ENCODE results near the gene SLC26A3. TPM values are rescaled to one million over a fixed set of nuclear protein-coding genes. Genes with fewer than 3 reads are reported as not detected.
"Not testable (repeated sequence)": the region's sequence is repeated elsewhere in the genome, so short reads cannot be mapped to it uniquely, and the experiment has no call there.

The SLC26A3 gene
- under 1 TPM in 3 of 4 donors, not detected in 1; 0.10 to 0.24 (median 0.17) TPM for polyA plus RNA-seq (ENCODE audit: insufficient read length in 4 of 4)

DNA sequence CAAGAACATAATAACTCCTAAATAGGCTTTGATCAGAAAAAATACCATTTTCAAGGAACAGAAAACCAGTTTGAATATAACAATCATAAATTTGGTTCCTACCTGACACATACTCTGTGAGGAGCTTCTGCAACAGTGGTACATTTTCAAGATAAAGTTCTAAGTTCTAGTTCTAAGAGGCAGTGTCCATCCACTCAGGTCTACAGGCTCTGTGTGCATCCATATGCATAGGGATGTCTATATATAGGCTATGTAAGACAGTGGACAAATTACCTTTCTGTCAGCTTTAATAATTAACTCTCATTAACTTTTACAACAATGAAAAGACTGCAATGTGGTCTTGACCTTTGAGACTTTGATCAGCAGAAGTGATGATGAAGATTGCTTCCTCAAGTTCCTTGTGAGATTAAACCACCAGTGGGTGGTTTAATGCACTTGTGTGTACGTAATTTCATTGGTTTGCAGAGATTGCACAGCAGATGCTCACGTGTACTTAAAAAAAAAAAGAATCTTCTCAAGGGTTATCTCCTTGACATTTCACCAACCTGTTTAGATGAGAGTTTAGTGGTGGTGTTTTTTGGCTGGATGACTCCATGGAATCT, at the start of gene SLC26A3:
TSS of gene SLC26A3 (minus strand) at position 215 of the 602 bp plus-strand sequence. CDS start 8,714 bp downstream, outside the sequence.
- DNase-seq (ENCODE audit: low read depth in 4 of 4, low spot score in 3 of 4): no peak

GRCh38 chr7:107850643-107851042, 47.6 kb upstream of the SLC26A3 start:
- DNase-seq (ENCODE audit: low read depth in 4 of 4, low spot score in 3 of 4): no peak

GRCh38 chr7:107850216-107850615, 47.2 kb upstream of the SLC26A3 start:
- DNase-seq (ENCODE audit: low read depth in 4 of 4, low spot score in 3 of 4): no peak

GRCh38 chr7:107848211-107848610, 45.2 kb upstream of the SLC26A3 start:
- not testable (repeated sequence) for DNase-seq (ENCODE audit: low read depth in 4 of 4, low spot score in 3 of 4)

- not testable (repeated sequence) for DNase-seq (ENCODE audit: low read depth in 4 of 4, low spot score in 3 of 4)
These were observed 44.8 kb upstream of the SLC26A3 start for GRCh38 chr7:107847836-107848175.

GRCh38 chr7:107847168-107847835, 44.3 kb upstream of the SLC26A3 start:
- DNase-seq (ENCODE audit: low read depth in 4 of 4, low spot score in 3 of 4): no peak

DNA sequence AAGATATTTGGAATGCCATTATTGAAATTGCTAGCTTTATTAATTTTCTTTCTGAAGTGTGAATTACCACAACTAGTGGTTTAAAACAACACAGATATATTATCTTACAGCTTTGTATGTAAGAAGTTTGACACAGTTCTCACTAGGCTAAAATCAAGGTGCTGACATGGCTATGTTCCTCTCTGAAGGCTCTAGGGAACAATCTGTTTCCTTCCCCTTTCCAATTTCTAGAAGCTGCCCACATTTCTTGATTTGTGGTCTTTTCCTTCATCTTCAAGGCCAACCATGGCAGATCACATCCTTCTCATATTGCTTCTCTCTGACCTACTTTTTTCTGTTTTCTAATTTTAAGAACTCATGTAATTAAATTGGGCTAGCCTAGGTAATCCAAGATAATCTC, 43.3 kb upstream of the SLC26A3 start:
- no peak for DNase-seq (ENCODE audit: low read depth in 4 of 4, low spot score in 3 of 4)

DNA sequence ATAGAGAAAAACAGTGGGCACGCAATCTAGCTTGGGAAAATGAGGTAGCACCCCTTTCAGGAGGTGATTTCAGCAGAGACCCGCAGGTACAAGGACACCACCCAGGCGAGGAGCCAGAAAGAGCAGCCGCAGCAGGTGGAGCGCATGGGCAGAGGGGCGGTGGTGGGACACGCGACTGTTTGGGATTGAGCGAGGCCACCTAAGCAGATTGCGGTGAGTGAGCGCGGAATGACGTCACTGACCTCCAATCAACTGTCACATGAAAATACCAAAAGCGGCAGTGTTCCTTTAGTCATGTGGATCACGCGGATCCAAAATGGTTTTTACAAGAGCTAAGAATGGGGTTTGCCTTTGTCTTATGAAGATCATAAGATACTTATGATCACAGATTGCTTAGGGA, 40.2 kb upstream of the SLC26A3 start:
- DNase-seq (ENCODE audit: low read depth in 4 of 4, low spot score in 3 of 4): no peak

DNA sequence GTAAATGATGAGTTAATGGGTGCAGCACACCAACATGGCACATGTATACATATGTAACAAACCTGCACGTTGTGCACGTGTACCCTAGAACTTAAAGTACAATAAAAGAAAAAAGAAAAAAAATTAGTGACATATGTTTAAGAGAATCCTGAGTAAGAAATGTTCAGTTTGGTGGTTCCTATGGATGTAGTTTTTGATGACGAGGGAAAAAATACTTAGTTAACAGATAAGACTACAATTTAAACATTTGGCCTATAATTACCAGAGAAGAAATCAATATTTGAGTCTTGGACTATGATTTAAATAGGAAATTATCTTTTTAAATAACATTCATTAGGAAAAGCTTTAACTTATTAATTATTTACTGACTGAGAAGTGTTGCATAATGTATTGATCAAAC, 39.2 kb upstream of the SLC26A3 start:
- DNase-seq (ENCODE audit: low read depth in 4 of 4, low spot score in 3 of 4): no peak

GRCh38 chr7:107838816-107839565, 36.0 kb upstream of the SLC26A3 start:
- DNase-seq (ENCODE audit: low read depth in 4 of 4, low spot score in 3 of 4): no peak

GRCh38 chr7:107838024-107838601, 35.1 kb upstream of the SLC26A3 start:
- DNase-seq (ENCODE audit: low read depth in 4 of 4, low spot score in 3 of 4): no peak

- DNase-seq (ENCODE audit: low read depth in 4 of 4, low spot score in 3 of 4): no peak
These were observed 34.1 kb upstream of the SLC26A3 start for GRCh38 chr7:107837145-107837512.

- no peak for DNase-seq (ENCODE audit: low read depth in 4 of 4, low spot score in 3 of 4)
These were observed 33.5 kb upstream of the SLC26A3 start for GRCh38 chr7:107836237-107837144.

GRCh38 chr7:107834401-107834800, 31.4 kb upstream of the SLC26A3 start:
- no peak for DNase-seq (ENCODE audit: low read depth in 4 of 4, low spot score in 3 of 4)

GRCh38 chr7:107833684-107834106, 30.7 kb upstream of the SLC26A3 start:
- no peak for DNase-seq (ENCODE audit: low read depth in 4 of 4, low spot score in 3 of 4)

DNA sequence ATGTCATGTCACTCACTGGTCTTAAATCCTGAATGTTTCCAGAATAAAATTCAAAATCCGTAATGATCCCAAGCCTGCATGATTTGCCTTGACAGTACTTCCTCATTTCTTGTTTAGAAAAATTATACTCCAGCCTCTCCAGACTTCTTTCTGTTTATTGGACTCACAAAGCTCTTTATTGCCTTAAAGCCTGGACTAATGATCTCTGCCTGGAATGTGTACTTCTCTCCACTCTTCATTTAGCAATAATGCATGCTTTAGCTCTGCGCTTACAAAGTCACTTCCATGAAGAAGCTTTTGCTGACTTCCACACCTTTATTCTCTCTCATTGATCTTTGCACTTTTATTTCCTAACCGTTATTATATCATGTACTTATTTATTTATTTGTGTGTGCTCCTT, 27.4 kb upstream of the SLC26A3 start:
- DNase-seq (ENCODE audit: low read depth in 4 of 4, low spot score in 3 of 4): no peak

GRCh38 chr7:107828540-107828939, 25.5 kb upstream of the SLC26A3 start:
- DNase-seq (ENCODE audit: low read depth in 4 of 4, low spot score in 3 of 4): no peak

DNA sequence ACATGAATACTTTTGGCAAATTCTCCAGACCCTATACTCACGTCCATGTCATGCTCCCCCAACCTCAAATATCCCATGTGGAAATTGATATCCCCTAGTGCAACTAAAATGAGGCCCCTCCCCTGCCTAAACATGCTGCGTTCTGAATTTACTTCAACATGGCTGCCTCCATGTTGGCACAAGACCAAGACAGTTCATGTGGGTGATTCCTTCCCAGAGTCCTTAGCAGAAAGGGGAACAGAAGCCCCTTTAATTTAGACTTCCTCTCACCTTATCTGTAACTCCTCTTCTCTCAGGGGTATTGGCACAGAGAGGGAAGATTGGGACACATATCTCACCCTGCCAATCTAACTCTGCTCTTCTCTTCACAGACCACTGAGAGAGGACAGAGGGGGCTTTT, 24.5 kb upstream of the SLC26A3 start:
- DNase-seq (ENCODE audit: low read depth in 4 of 4, low spot score in 3 of 4): no peak

GRCh38 chr7:107826451-107826850, 23.4 kb upstream of the SLC26A3 start:
- DNase-seq (ENCODE audit: low read depth in 4 of 4, low spot score in 3 of 4): no peak

DNA sequence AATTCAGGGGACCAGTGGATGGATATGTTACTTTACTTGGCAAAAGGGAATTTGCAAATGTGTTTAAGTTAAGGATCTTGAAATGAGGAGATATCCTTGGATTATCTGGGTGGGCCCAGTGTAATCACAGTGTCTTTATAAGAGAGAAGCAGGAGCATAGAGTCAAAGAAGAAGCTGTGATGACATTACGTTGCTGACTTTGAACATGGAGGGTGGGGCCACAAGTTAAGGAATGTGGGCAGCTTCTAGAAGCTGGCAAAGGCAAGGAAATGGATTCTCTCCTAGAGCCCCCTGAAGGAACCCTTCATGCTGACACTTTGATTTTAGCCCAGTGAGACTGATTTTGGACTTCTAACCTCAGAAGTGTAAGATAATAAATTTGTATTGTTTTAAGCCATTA, 21.8 kb upstream of the SLC26A3 start:
- no peak for DNase-seq (ENCODE audit: low read depth in 4 of 4, low spot score in 3 of 4)
